Activated T-cell treated with anti-CD3 and anti-CD28 coated beads for 48 hours (primary cell): ENCODE data around the gene SFT2D3.
A peak's percentile ranks its signal among the peaks of the same experiment; 100 is the strongest.

Experiments
- DNase-seq: peaks from one replicate; pipeline ENCODE4 v3.0.0-alpha.2; 2020; ENCODE audit warnings: low read depth

Gene SFT2D3

GRCh38 chr2:127664065-127664894 is 37.0 kb upstream of the SFT2D3 start:
- no peak for DNase-seq

GRCh38 chr2:127664895-127665225 is 36.4 kb upstream of the SFT2D3 start:
- DNase-seq: no peak

- no peak for DNase-seq
Measured at GRCh38 chr2:127665267-127665893, 35.9 kb upstream of the SFT2D3 start.

DNA sequence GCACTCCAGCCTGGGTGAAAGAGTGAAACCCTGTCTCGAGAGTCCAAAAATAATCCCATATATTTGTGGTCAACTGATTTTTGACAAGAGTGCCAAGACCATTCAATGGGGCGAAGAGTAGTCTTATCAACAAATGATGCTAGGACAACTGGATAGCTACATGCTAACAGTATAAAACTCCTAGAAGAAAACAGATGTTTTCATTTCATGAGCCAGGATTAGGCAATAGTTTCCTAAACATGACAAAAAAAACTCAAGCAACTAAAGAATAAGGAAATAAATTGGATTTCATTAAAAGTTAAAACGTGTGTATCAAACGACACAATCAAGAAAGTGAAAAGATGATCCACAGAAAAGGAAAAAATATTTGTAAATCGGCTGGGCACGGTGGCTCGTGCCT is 32.2 kb upstream of the SFT2D3 start:
- DNase-seq: no peak

GRCh38 chr2:127670055-127670956 is 31.0 kb upstream of the SFT2D3 start:
- DNase-seq: no peak

DNA sequence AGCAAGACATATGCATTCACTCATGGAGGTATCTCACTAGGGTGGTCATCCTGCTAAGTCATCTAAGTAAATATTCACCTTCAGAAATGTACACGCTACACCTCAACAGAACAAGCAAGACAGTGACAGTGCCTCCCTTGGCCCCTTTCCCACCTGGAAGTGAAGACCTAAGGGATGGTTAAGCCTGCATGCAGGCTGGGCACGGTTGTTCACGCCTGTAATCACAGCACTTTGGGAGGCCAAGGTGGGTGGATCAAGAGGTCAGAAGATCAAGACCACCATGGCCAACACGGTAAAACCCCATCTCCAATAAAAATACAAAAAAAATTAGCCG is 30.4 kb upstream of the SFT2D3 start:
- no peak for DNase-seq

GRCh38 chr2:127671557-127672302 is 29.6 kb upstream of the SFT2D3 start:
- no peak for DNase-seq

DNA sequence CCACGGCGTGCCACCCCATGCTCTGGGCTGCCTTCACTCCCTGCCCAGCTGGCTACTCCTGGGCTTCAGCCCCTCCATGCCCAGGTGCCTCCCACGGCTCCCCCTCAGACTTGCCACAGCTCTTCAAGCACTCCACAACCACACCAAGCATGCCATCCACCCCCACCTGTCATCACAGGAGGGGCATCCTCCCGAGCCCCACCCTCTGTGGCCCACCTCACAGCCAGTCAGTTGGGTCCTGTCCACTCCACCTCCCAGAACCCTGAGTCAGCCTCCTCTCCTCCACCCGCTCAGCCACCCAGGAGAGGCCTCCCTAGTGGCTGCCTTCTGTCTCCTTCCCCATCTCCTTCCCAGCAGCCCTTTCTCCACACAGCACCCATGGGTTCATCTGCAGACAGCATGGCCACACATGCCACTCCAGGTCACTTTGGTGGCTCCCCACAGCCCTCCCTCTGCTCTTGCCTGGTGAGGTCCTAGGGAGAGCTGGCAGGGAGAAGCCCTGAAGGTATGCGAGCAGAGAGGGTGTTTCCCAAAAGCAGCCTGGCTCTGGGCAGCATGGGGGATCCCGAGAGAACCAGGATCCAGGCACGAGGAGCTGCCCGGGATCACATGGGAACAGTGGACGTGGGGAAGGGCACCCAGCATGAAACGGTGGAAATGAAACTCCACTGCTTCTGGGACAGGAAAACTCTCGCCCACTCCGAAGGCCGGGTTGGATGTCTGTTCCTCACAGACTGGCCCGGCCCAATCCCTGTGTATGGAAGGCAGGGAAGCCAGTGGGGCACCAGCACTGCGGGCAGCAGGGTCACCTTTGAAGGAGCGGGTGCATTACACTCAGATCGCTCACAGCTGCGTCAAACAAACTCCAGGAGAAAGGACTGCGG is 28.7 kb upstream of the SFT2D3 start:
- DNase-seq: no peak

GRCh38 chr2:127673291-127674069 is 27.8 kb upstream of the SFT2D3 start:
- no peak for DNase-seq

DNA sequence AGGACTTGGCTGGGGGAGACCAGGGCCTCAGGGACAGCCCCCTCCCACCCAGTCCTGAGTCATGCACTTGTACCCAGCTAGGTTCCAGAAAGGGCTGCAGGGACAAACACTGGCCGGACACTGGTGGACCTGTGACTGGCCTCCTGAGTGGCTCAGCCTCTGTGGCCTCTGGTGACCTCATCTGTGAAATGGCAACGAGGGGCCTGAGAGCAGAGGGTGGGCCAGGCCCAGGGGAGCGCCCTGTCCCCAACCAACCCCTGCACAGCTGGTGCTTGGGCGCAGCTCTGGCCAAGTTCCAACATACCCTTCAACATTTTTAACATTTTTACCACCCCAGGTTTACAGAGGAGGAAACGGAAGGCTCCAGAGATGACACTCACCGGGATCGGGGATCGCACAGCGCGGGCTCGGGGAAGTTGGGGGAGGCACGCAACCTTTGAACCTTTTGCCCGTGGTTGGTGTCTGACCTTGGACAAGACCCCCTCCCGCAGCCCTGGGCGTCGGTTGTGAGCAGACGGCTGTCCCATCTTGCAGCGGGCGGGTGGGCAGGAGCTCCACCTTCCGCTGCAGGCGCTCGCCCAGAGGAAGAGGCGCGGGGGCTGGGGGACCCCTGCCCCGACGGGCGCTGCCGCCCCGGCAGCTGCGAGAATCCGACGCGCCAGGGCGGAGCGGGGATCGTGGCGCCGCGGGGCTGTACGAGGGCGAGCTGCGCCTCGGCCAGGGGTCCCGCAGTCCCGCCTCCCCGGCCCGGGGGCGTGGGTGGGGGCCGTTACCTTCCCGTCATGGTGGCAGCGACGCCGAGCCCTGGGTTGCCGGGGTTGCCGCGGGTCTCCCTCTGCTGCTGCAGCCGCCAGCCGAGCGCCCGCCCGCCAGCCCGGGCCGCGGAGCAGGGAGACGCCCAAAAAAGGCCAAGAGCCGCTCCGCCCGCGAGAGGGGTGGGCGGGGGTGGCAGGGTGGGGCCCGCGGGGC is 26.8 kb upstream of the SFT2D3 start:
- peak; percentile 15 for DNase-seq

- no peak for DNase-seq
Measured at GRCh38 chr2:127675331-127676261, 25.7 kb upstream of the SFT2D3 start, which contains the start of gene LIMS2. Gene LIMS2 (minus strand): TSS chr2:127675530. CDS start chr2:127675024, 506 bp downstream.

DNA sequence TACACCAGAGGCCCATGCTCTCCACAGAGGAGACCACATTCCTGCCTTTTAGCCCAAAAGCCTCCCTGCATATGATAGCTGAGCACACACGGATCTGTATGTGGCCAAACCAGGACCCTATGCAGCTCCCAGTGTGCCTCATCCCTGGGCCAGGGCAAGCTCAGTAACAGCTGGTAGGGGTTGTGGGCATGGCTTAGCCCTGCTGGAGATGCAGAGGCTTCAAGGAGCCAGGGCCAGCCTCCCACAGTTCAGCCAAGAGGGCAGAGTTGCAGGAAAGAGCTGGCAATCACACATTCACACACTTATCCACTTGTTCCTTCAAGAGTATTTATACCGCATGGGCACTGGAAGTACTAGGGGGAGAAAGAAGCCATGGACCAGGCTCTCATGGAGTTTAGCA is 24.4 kb upstream of the SFT2D3 start:
- no peak for DNase-seq

GRCh38 chr2:127678531-127678930 is 22.8 kb upstream of the SFT2D3 start:
- DNase-seq: no peak

DNA sequence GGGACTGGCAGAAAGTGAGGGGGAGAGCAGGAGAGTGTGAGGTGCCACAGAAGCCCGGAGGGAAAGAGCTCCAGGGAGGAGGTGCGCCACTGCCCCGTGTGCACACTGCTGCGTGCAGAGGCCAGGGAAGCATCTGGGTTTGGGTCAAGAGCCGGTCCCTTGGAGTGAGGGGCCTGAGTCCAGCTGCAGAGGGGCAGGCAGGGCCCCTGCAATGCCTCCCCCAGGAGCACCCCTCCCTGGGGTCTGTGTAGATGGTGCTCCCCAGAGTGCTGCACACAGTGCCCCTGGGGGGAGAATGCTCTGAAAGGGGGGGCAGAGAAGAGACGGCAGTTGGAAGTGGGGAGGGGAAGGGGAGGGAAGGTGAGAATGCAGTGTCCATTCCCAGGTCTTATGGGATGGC is 22.3 kb upstream of the SFT2D3 start:
- DNase-seq: no peak

GRCh38 chr2:127679680-127680361 is 21.5 kb upstream of the SFT2D3 start:
- DNase-seq: no peak

DNA sequence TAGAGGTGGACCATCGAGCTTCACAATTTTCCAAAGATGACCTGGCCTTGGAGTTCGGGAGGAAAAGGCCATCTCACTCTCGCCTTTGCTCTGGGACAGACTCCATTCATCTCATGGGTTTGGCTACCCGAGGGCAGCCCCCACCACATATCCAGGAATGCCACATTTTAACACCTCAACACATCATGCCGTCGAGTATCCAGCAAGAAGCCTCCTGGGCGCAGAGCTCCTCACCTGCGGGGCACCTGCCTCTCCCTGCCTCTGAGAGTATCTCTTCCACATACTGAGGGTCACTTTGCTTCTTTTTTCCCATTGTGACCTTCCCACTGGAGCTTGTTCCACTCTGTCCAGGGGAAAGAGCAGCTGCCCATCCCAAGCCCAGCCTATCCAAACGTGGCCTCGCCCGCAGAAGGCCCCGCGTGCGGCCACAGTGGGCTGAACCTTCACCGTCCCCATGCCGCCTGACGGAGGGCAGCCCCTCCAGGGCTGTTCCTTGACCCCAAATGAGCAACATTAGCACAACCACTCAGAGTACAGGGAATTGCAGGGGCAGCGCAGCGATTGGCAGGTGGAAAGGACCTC is 20.5 kb upstream of the SFT2D3 start:
- no peak for DNase-seq

- no peak for DNase-seq
Measured at GRCh38 chr2:127681288-127681804, 20.0 kb upstream of the SFT2D3 start.
